ENCODE data around the gene ZNF433.

ZNF433 gene

DNA sequence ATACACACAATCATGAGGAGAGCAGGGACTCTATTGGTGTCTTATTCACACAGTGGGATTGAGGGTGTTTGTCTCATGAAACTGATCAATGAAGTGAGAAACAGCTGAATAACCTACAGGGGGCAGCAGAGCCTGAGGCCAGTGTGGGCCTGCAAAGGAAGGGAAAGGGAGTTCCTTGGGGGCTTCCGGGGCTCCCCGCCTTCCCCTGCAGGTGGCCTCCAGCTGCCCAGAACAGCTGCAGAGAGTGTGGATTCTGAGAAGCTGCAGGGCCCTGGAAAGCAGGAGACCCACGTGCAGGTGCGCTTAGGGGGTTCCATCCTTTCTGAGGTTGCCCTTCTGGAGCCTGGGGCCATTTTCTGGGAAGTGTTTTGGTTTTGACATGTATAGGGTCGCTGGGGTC is 50.5 kb downstream of the ZNF433 start:
- no peak overlapping the region for H3K9ac ChIP-seq
- H3K4me2 ChIP-seq, result peak overlapping the region in 6 of 11 experiments; percentile 12 to 43 (median 36); a peak in 7 of 22 replicates

GRCh38 chr19:11982526-11982925 is 53.0 kb downstream of the ZNF433 start:
- H3K4me1 ChIP-seq, result peaks cover 6 to 24% (median 11%) of the 10 kb centered on the region in 10 experiments; a peak in 12 of 20 replicates
- peaks cover 28 to 51% (median 37%) of the 10 kb centered on the region in 11 experiments for H3K36me3 ChIP-seq
- no peak overlapping the region for H3K4me3 ChIP-seq
- H3K27ac ChIP-seq, result no peak overlapping the region
- no peak overlapping the region for H3K9ac ChIP-seq
- H3K4me2 ChIP-seq, result no peak overlapping the region
- H3K27me3 ChIP-seq, result no peaks in the 10 kb centered on the region
- no peak for TF ChIP-seq Cebpa-rat (IDR thresholded peaks at IDR 0.05)
- H3K9me3 ChIP-seq (replicated peaks in 1 of 11), result peaks cover 78 to 95% (median 85%) of the 10 kb centered on the region in 11 experiments
- no peaks in the 10 kb centered on the region for H4K20me1 ChIP-seq

More for the DNA sequence above, 50.5 kb downstream of the ZNF433 start:
- TF ChIP-seq Cebpa-rat (IDR thresholded peaks at IDR 0.05), result no peak
- H3K4me3 ChIP-seq, result no peak overlapping the region
- H3K27me3 ChIP-seq, result no peaks in the 10 kb centered on the region
- H3K27ac ChIP-seq, result no peak overlapping the region
- H3K4me1 ChIP-seq, result peaks cover 6 to 31% (median 18%) of the 10 kb centered on the region in 10 experiments; a peak in 16 of 20 replicates
- H3K36me3 ChIP-seq, result peaks cover 12 to 35% (median 21%) of the 10 kb centered on the region in 11 experiments
- peaks cover 53 to 74% (median 62%) of the 10 kb centered on the region in 11 experiments for H3K9me3 ChIP-seq (replicated peaks in 1 of 11)
- H4K20me1 ChIP-seq, result peaks cover 0 to 23% (median 15%) of the 10 kb centered on the region in 11 experiments; a peak in 12 of 22 replicates

GRCh38 chr19:11979527-11979926 is 56.0 kb downstream of the ZNF433 start:
- no peaks in the 10 kb centered on the region for H3K27me3 ChIP-seq
- peaks cover 43 to 78% (median 60%) of the 10 kb centered on the region in 11 experiments for H3K36me3 ChIP-seq
- no peak overlapping the region for H3K4me2 ChIP-seq
- no peak for TF ChIP-seq Cebpa-rat (IDR thresholded peaks at IDR 0.05)
- no peaks in the 10 kb centered on the region for H4K20me1 ChIP-seq
- H3K27ac ChIP-seq, result no peak overlapping the region
- peak overlapping the region in 9 of 10 experiments; percentile 12 to 44 (median 34); a peak in 13 of 20 replicates for H3K4me3 ChIP-seq
- no peak overlapping the region for H3K9ac ChIP-seq
- H3K4me1 ChIP-seq, result peaks cover 0 to 18% (median 6%) of the 10 kb centered on the region in 10 experiments; a peak in 11 of 20 replicates
- peaks cover 97 to 100% (median 100%) of the 10 kb centered on the region in 11 experiments for H3K9me3 ChIP-seq (replicated peaks in 1 of 11)

- H3K36me3 ChIP-seq, result peaks cover 43 to 78% (median 60%) of the 10 kb centered on the region in 11 experiments
- no peak overlapping the region for H3K27ac ChIP-seq
- no peaks in the 10 kb centered on the region for H4K20me1 ChIP-seq
- no peak overlapping the region for H3K9ac ChIP-seq
- H3K27me3 ChIP-seq, result no peaks in the 10 kb centered on the region
- no peak overlapping the region for H3K4me2 ChIP-seq
- no peak for TF ChIP-seq Cebpa-rat (IDR thresholded peaks at IDR 0.05)
- H3K4me3 ChIP-seq, result peak overlapping the region in 7 of 10 experiments; percentile 1 to 44 (median 16); a peak in 8 of 20 replicates
- peaks cover 90 to 100% (median 92%) of the 10 kb centered on the region in 11 experiments for H3K9me3 ChIP-seq (replicated peaks in 1 of 11)
- H3K4me1 ChIP-seq, result peaks cover 0 to 18% (median 5%) of the 10 kb centered on the region in 10 experiments; a peak in 6 of 20 replicates
These were observed 56.9 kb downstream of the ZNF433 start for GRCh38 chr19:11978492-11979100.

DNA sequence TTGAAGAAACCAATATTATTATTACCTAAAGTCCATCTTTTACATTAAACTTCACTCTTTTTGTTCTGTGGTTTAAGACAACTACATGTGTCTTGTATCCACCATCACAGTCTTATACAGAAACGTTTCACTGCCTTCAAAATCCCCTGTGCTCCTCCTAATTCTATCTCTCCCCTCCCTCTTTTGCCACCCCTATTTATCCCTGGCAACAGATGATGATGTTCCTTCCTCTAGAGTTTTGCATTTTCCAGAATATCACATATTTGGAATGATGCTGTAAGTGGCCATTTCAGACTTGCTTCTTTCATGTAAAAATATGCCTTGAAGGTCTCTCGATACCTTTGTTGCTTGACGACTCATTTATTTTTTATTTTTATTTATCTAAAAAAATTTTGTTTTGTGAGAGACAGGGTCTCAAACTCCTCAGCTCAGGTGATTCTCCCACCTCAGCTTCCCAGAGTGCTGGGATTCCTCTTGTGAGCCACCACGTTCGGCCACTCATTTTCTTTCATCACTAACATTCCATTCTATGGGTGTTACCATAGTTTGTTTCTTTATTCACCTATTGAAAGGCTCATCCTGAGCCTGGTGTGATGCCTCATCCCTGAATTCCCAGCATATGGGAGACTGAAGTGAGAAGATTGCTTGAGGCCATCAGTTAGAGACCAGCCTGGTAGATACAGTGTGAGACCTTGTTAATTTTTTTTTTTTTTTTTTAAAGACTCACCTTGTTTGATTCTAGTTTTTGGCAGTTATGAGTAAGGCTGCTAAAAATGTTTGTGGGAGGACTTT is 62.3 kb downstream of the ZNF433 start:
- peaks cover 22 to 58% (median 38%) of the 10 kb centered on the region in 11 experiments for H3K36me3 ChIP-seq
- H3K4me1 ChIP-seq, result peaks cover 0 to 25% (median 0%) of the 10 kb centered on the region in 10 experiments; a peak in 5 of 20 replicates
- H3K9me3 ChIP-seq (replicated peaks in 1 of 11), result peaks cover 54 to 100% (median 74%) of the 10 kb centered on the region in 11 experiments
- no peak overlapping the region for H3K4me3 ChIP-seq
- H3K27ac ChIP-seq, result no peak overlapping the region
- no peak for TF ChIP-seq Cebpa-rat (IDR thresholded peaks at IDR 0.05)
- H3K9ac ChIP-seq, result no peak overlapping the region
- H4K20me1 ChIP-seq, result no peaks in the 10 kb centered on the region
- H3K4me2 ChIP-seq, result no peak overlapping the region
- no peaks in the 10 kb centered on the region for H3K27me3 ChIP-seq

GRCh38 chr19:11971041-11971440 is 64.4 kb downstream of the ZNF433 start:
- no peak overlapping the region for H3K4me3 ChIP-seq
- H3K9ac ChIP-seq, result no peak overlapping the region
- no peaks in the 10 kb centered on the region for H4K20me1 ChIP-seq
- H3K9me3 ChIP-seq (replicated peaks in 1 of 11), result peaks cover 35 to 85% (median 55%) of the 10 kb centered on the region in 11 experiments
- H3K36me3 ChIP-seq, result peaks cover under 1 to 37% (median 16%) of the 10 kb centered on the region in 11 experiments; a peak in 19 of 22 replicates
- H3K27ac ChIP-seq, result no peak overlapping the region; a peak in 1 of 22 replicates
- peak overlapping the region in 2 of 11 experiments; percentile 64 to 85; a peak in 4 of 22 replicates for H3K4me2 ChIP-seq
- H3K27me3 ChIP-seq, result no peaks in the 10 kb centered on the region
- TF ChIP-seq Cebpa-rat (IDR thresholded peaks at IDR 0.05), result no peak
- peaks cover 0 to 25% (median 0%) of the 10 kb centered on the region in 10 experiments; a peak in 7 of 20 replicates for H3K4me1 ChIP-seq

DNA sequence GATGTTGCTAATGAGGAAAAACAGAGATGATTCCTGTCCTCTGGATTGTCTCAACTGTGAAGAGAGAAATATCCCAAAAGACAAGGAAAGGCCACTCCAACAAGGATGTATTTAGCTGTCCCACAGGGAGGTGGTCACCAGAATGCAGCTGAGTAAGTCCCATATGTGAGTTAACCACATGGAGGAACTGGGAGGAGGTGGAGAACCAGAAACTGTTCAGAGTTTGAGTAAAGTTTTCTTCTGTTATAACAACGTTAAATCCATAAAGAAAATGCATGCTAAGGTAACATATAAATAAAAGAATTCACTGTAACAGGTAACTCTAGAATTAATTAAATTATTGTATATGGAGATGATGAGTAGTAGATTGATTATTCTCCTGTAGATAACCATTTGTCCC is 65.3 kb downstream of the ZNF433 start:
- Histone ChIP-seq H3K27ac (no peak overlapping the region), H3K27me3 (peaks cover 0 to 2% (median 0%) of the 10 kb centered on the region in 11 experiments; a peak in 4 of 22 replicates)
- TF ChIP-seq Cebpa-rat (IDR thresholded peaks at IDR 0.05), result no peak

DNA sequence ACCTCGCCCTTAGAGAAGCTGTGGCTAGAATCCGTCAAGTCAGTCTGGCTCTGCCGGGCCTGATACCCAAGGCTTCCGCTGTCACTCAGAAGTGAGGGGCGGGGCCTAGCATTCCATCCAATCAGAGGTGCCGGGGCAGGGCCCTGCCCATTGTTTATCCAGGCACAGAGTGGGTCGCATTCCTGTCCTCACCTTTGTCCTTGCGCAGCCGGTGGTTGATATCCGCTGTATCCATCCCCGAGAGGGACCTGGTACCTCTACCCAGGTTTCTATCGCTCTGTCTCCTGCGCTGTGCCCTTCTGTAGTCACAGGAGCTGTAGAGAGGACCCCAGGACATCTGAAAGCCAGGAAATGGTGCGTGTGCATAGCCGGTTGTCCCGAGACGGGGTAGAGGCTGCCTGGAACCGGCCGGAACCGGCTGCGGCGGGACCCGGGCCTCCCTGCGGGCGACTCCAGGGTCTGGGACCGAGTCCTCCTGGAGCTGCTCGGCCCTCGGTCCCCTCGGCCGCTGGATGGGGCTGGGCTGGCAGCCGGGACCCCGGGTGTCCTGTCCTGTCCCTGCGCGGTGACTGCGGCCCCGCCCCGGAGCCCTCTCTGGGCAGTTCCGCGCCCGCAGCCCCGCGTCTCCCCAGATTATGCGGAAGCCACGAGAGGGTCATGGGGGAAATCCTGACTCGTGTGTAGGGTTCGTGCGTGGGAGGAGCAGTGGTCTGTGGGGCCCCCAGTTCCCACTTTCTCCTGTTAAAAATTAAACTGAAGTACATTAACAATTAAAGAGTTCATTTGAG is 70.4 kb downstream of the ZNF433 start, which contains the start of gene ZNF763:
TSS of gene ZNF763 (plus strand) at position 183 of the 788 bp plus-strand sequence. CDS start at position 352, 169 bp downstream.
- Histone ChIP-seq H3K4me3 (peak within 1 kb of the TSS; percentile 67 to 79 (median 73)), H3K27ac (peak within 1 kb of the TSS; percentile 71 to 95 (median 88)), H3K9ac (peak within 1 kb of the TSS; percentile 81 to 93 (median 87)), H3K4me1 (peaks cover 13 to 24% (median 22%) of the 10 kb centered on the region in 10 experiments), H3K4me2 (peak within 1 kb of the TSS; percentile 80 to 94 (median 87)), H3K36me3 (peaks cover 0 to 24% (median 12%) of the 10 kb centered on the region in 11 experiments; a peak in 11 of 22 replicates), H3K27me3 (peaks cover 0 to 4% (median 0%) of the 10 kb centered on the region in 11 experiments; a peak in 5 of 22 replicates), H3K9me3 (replicated peaks in 1 of 11) (peaks cover 0 to 30% (median 11%) of the 10 kb centered on the region in 11 experiments; a peak in 12 of 22 replicates), H4K20me1 (no peaks in the 10 kb centered on the region)
- no peak for TF ChIP-seq Cebpa-rat (IDR thresholded peaks at IDR 0.05)

More for the DNA sequence above, 65.3 kb downstream of the ZNF433 start:
- Histone ChIP-seq H3K9ac (no peak overlapping the region), H3K4me1 (peaks cover 0 to 31% (median 8%) of the 10 kb centered on the region in 10 experiments; a peak in 16 of 20 replicates), H3K36me3 (peaks cover 0 to 32% (median 12%) of the 10 kb centered on the region in 11 experiments; a peak in 13 of 22 replicates), H3K4me2 (peak overlapping the region in 2 of 11 experiments; percentile 64 to 85; a peak in 4 of 22 replicates), H3K4me3 (no peak overlapping the region), H4K20me1 (no peaks in the 10 kb centered on the region), H3K9me3 (replicated peaks in 1 of 11) (peaks cover 26 to 76% (median 47%) of the 10 kb centered on the region in 11 experiments)

Data from BLaER1 treated with 17β-estradiol and CSF1 and Interleukin-3, amounts not matched to agents 10 nM and 100 nM (cell line).